SU-DHL-6 (cell line): ENCODE data around the gene RCAN1.

Experiments used
- H2AFZ ChIP-seq: fragments of 200-600 bp; sonication (generic); 2 replicates; pipeline ENCODE4 v1.6.1; 2014; ENCODE audit warnings: low read depth, mild to moderate bottlenecking, moderate library complexity, mixed read lengths, antibody characterized with exemption, low read length; ENCODE audit not compliant: severe bottlenecking
- H3F3A ChIP-seq: fragments of 200-600 bp; shearing (Covaris generic); 2 replicates; pipeline ENCODE4 v1.6.0; 2016; ENCODE audit warnings: antibody characterized with exemption, mild to moderate bottlenecking; ENCODE audit not compliant: insufficient read depth
- H3K27ac ChIP-seq: fragments of 200-600 bp; sonication (generic); 2 replicates; pipeline ENCODE4 v1.5.1; 2016; ENCODE audit warnings: low read depth, mild to moderate bottlenecking, low read length, moderate library complexity, mixed read lengths
- H3K27me3 ChIP-seq: fragments of 200-600 bp; sonication (generic), shearing (Covaris generic); 2 replicates; pipeline ENCODE4 v1.6.0; 2014; ENCODE audit warnings: mild to moderate bottlenecking, low read length
- H3K36me3 ChIP-seq: fragments of 200-600 bp; sonication (generic); 2 replicates; pipeline ENCODE4 v1.6.1; 2014; ENCODE audit warnings: mild to moderate bottlenecking, low read length, mixed read lengths
- H3K4me2 ChIP-seq: fragments of 300-600, 200-600 bp; shearing (Covaris generic), sonication (generic); 2 replicates; pipeline ENCODE4 v1.6.0; 2014; ENCODE audit warnings: low read length, low read depth, mild to moderate bottlenecking; ENCODE audit not compliant: poor library complexity, severe bottlenecking
- H3K4me3 ChIP-seq: fragments of 200-600 bp; sonication (generic); 2 replicates; pipeline ENCODE4 v1.5.1; 2014; ENCODE audit warnings: antibody characterized with exemption, low read length, mild to moderate bottlenecking, mixed read lengths; ENCODE audit not compliant: insufficient read depth, poor library complexity, severe bottlenecking
- H3K79me2 ChIP-seq: fragments of 200-600 bp; sonication (generic); 2 replicates; pipeline ENCODE4 v1.6.1; 2014; ENCODE audit warnings: mild to moderate bottlenecking, low read length, moderate library complexity; ENCODE audit not compliant: insufficient read depth
- H3K9ac ChIP-seq: fragments of 200-600 bp; sonication (generic); 2 replicates; pipeline ENCODE4 v1.7.0; 2014; ENCODE audit warnings: mild to moderate bottlenecking, low read length
- H3K9me2 ChIP-seq: fragments of 200-600 bp; sonication (generic); replicated peaks from 2 replicates; pipeline ENCODE4 v1.6.1; 2014; ENCODE audit warnings: low read length; ENCODE audit not compliant: insufficient read depth
- H3K9me3 ChIP-seq: fragments of 200-600 bp; sonication (generic); 2 replicates; pipeline ENCODE4 v1.6.1; 2014; ENCODE audit warnings: low read length, mixed read lengths; ENCODE audit not compliant: insufficient read depth
- H4K20me1 ChIP-seq: fragments of 200-600 bp; sonication (generic); 2 replicates; pipeline ENCODE4 v1.6.1; 2014; ENCODE audit warnings: low read depth, mild to moderate bottlenecking, antibody characterized with exemption, low read length, moderate library complexity, mixed read lengths
- CTCF ChIP-seq: fragments of 200-600 bp; sonication (generic); IDR thresholded peaks from one replicate; pipeline ENCODE4 v1.5.1; 2017; ENCODE audit warnings: antibody characterized with exemption, mild to moderate bottlenecking, low read length, moderate library complexity; ENCODE audit not compliant: insufficient read depth, poor library complexity, severe bottlenecking
- EZH2phosphoT487 ChIP-seq: fragments of 200-600 bp; sonication (generic), shearing (Covaris generic); conservative IDR thresholded peaks from 2 replicates; pipeline ENCODE4 v1.6.1; 2018; ENCODE audit warnings: mild to moderate bottlenecking, antibody characterized with exemption, low read length, moderate library complexity, mixed read lengths

The RCAN1 gene

GRCh38 chr21:34582506-34583150, 32.3 kb downstream of the RCAN1 start:
- no peaks in the 10 kb centered on the region for H3K9me2 ChIP-seq
- H3K4me2 ChIP-seq, result no peak overlapping the region
- no peaks in the 10 kb centered on the region for H4K20me1 ChIP-seq
- H3K79me2 ChIP-seq, result no peaks in the 10 kb centered on the region
- no peak overlapping the region for H3K27ac ChIP-seq
- TF ChIP-seq EZH2phosphoT487 (no peak), CTCF (no peak)
- H3F3A ChIP-seq, result no peaks in the 10 kb centered on the region
- no peak overlapping the region for H3K9ac ChIP-seq
- H3K9me3 ChIP-seq, result no peaks in the 10 kb centered on the region; the same call in 1 of the 2 replicates
- no peaks in the 10 kb centered on the region for H3K27me3 ChIP-seq
- no peaks in the 10 kb centered on the region for H3K36me3 ChIP-seq
- no peak overlapping the region for H2AFZ ChIP-seq
- no peak overlapping the region for H3K4me3 ChIP-seq

- TF ChIP-seq EZH2phosphoT487, result no peak
- no peak for TF ChIP-seq CTCF
- Histone ChIP-seq H3K27me3 (no peaks in the 10 kb centered on the region), H3K4me2 (no peak overlapping the region), H3K9me3 (no peaks in the 10 kb centered on the region), H3K27ac (no peak overlapping the region), H3K4me3 (no peak overlapping the region), H3K79me2 (no peaks in the 10 kb centered on the region), H4K20me1 (no peaks in the 10 kb centered on the region), H3K9ac (no peak overlapping the region), H3K36me3 (no peaks in the 10 kb centered on the region), H3K9me2 (no peaks in the 10 kb centered on the region), H2AFZ (no peak overlapping the region), H3F3A (no peaks in the 10 kb centered on the region)
Observed at GRCh38 chr21:34580181-34580700, 34.7 kb downstream of the RCAN1 start.

- Histone ChIP-seq H2AFZ (no peak overlapping the region), H3K4me2 (no peak overlapping the region), H4K20me1 (no peaks in the 10 kb centered on the region), H3K36me3 (no peaks in the 10 kb centered on the region), H3K27ac (no peak overlapping the region), H3K9ac (no peak overlapping the region), H3K79me2 (no peaks in the 10 kb centered on the region), H3F3A (no peaks in the 10 kb centered on the region), H3K27me3 (no peaks in the 10 kb centered on the region), H3K4me3 (no peak overlapping the region), H3K9me2 (no peaks in the 10 kb centered on the region), H3K9me3 (no peaks in the 10 kb centered on the region)
- TF ChIP-seq EZH2phosphoT487, result no peak
- TF ChIP-seq CTCF, result no peak
Observed at GRCh38 chr21:34579411-34579810, 35.5 kb downstream of the RCAN1 start.
